ENCODE data around the gene DDX5. TPM values are rescaled to one million over a fixed set of nuclear protein-coding genes. Genes with fewer than 3 reads are reported as not detected.

The DDX5 gene
- total RNA-seq, 1 experiment from 2014 or later, result 402 TPM

GRCh38 chr17:64480951-64481350, 25.1 kb downstream of the DDX5 start:
- no peak for DNase-seq
- POLR2A ChIA-PET (ENCODE audit: unreplicated experiment), result no interaction called here

GRCh38 chr17:64477849-64478248, 28.2 kb downstream of the DDX5 start:
- intact Hi-C loops (cut with micrococcal nuclease; ENCODE audit: unreplicated experiment), result no loop called here
- H3K27ac ChIP-seq, result no peak overlapping the region
- H3K4me3 ChIP-seq, result no peak overlapping the region
- peaks cover 30% of the 10 kb centered on the region; the same call in 1 of the 2 replicates for H3F3A ChIP-seq (ENCODE audit: insufficient read depth, low read depth)
- H2AFZ ChIP-seq, result no peak overlapping the region
- no peaks in the 10 kb centered on the region for H3K9me3 ChIP-seq (ENCODE audit: insufficient read depth, low read depth)
- no peaks in the 10 kb centered on the region for H3K27me3 ChIP-seq (ENCODE audit: insufficient read depth, low read depth)
- no peaks in the 10 kb centered on the region for H3K4me1 ChIP-seq (replicated peaks; ENCODE audit: insufficient read depth)
- H3K9me2 ChIP-seq (ENCODE audit: insufficient read depth), result no peaks in the 10 kb centered on the region
- POLR2A ChIA-PET (ENCODE audit: unreplicated experiment), result interaction anchor here (0.7 kb wide), 1 partner anchor 58 kb away, joined by 3 read pairs; no protein-coding TSS in a partner anchor
- no peak for TF ChIP-seq EZH2 (IDR thresholded peaks at IDR 0.05; ENCODE audit: low read depth)
- no peak for TF ChIP-seq CTCF (conservative IDR thresholded peaks at IDR 0.05)
- DNase-seq, result no peak
- CTCF ChIA-PET, result no interaction called here
- BruUV-seq (replicated peaks), result no TSS peak
- H3K79me2 ChIP-seq (ENCODE audit: low read depth), result no peaks in the 10 kb centered on the region
- H3K4me2 ChIP-seq, result no peak overlapping the region
- no peaks in the 10 kb centered on the region; the same call in 1 of the 2 replicates for H4K20me1 ChIP-seq (ENCODE audit: insufficient read depth)
- H3K36me3 ChIP-seq (ENCODE audit: low read depth), result 0 out of 2 replicates have a peak, but pooled peaks cover 16% of the 10 kb centered on the region

More at GRCh38 chr17:64480951-64481350, 25.1 kb downstream of the DDX5 start:
- Histone ChIP-seq H3K36me3 (ENCODE audit: low read depth) (0 out of 2 replicates have a peak, but pooled peaks cover 20% of the 10 kb centered on the region), H3K4me1 (replicated peaks; ENCODE audit: insufficient read depth) (no peaks in the 10 kb centered on the region), H3K79me2 (ENCODE audit: low read depth) (no peaks in the 10 kb centered on the region), H4K20me1 (ENCODE audit: insufficient read depth) (no peaks in the 10 kb centered on the region; the same call in 1 of the 2 replicates), H2AFZ (no peak overlapping the region), H3K27ac (no peak overlapping the region), H3F3A (ENCODE audit: insufficient read depth, low read depth) (peaks cover 28% of the 10 kb centered on the region; the same call in 1 of the 2 replicates), H3K27me3 (ENCODE audit: insufficient read depth, low read depth) (no peaks in the 10 kb centered on the region), H3K9me3 (ENCODE audit: insufficient read depth, low read depth) (no peaks in the 10 kb centered on the region), H3K9me2 (ENCODE audit: insufficient read depth) (no peaks in the 10 kb centered on the region), H3K4me3 (no peak overlapping the region), H3K4me2 (no peak overlapping the region)
- CTCF ChIA-PET, result interaction anchor here (1.1 kb wide), 1 partner anchor 10 kb away, joined by 3 read pairs; no protein-coding TSS in a partner anchor
- TF ChIP-seq EZH2 (IDR thresholded peaks at IDR 0.05; ENCODE audit: low read depth) (no peak), CTCF (conservative IDR thresholded peaks at IDR 0.05) (no peak)
- BruUV-seq (replicated peaks), result no TSS peak
- intact Hi-C loops (cut with micrococcal nuclease; ENCODE audit: unreplicated experiment), result no loop called here

GRCh38 chr17:64472564-64472963, 33.5 kb downstream of the DDX5 start:
- BruUV-seq (replicated peaks), result no TSS peak
- intact Hi-C loops (cut with micrococcal nuclease; ENCODE audit: unreplicated experiment), result no loop called here
- H3K4me1 ChIP-seq (replicated peaks; ENCODE audit: insufficient read depth), result no peaks in the 10 kb centered on the region
- H3K79me2 ChIP-seq (ENCODE audit: low read depth), result no peaks in the 10 kb centered on the region
- no peak overlapping the region for H3K27ac ChIP-seq
- 0 out of 2 replicates have a peak, but pooled peaks cover 10% of the 10 kb centered on the region for H3K36me3 ChIP-seq (ENCODE audit: low read depth)
- ChIA-PET POLR2A (ENCODE audit: unreplicated experiment) (interaction anchor here (0.6 kb wide), 1 partner anchor 412 kb away, joined by 3 read pairs; no protein-coding TSS in a partner anchor), CTCF (no interaction called here)
- no peak for DNase-seq
- no peaks in the 10 kb centered on the region for H3K9me3 ChIP-seq (ENCODE audit: insufficient read depth, low read depth)
- TF ChIP-seq CTCF (conservative IDR thresholded peaks at IDR 0.05) (no peak), EZH2 (IDR thresholded peaks at IDR 0.05; ENCODE audit: low read depth) (no peak)
- no peaks in the 10 kb centered on the region for H3K9me2 ChIP-seq (ENCODE audit: insufficient read depth)
- no peak overlapping the region for H3K4me2 ChIP-seq
- H3F3A ChIP-seq (ENCODE audit: insufficient read depth, low read depth), result peaks cover 15% of the 10 kb centered on the region; the same call in 1 of the 2 replicates
- H3K4me3 ChIP-seq, result no peak overlapping the region
- H3K27me3 ChIP-seq (ENCODE audit: insufficient read depth, low read depth), result no peaks in the 10 kb centered on the region
- no peak overlapping the region for H2AFZ ChIP-seq
- H4K20me1 ChIP-seq (ENCODE audit: insufficient read depth), result no peaks in the 10 kb centered on the region

Data from PC-9 (cell line).